Effector memory CD4-positive, alpha-beta T cell (primary cell): Measurements from ENCODE around the gene SKIDA1.

Source experiments
- DNase-seq, 3 donors: peaks; one replicate each; pipeline ENCODE4 v3.0.0-alpha.2; 2020
- H3K27ac ChIP-seq: 2 replicates; pipeline ENCODE4 v1.7.0; 2013; ENCODE audit warnings: mild to moderate bottlenecking, low read length, moderate library complexity; ENCODE audit not compliant: insufficient read depth, poor library complexity, severe bottlenecking
- H3K27me3 ChIP-seq: replicated peaks from 2 replicates; pipeline ENCODE4 v1.7.0; 2013; ENCODE audit warnings: mild to moderate bottlenecking, low read length; ENCODE audit not compliant: insufficient read depth, control insufficient read depth, poor library complexity, severe bottlenecking
- H3K36me3 ChIP-seq: 2 replicates; pipeline ENCODE4 v1.7.0; 2013; ENCODE audit warnings: mild to moderate bottlenecking, low read length, moderate library complexity; ENCODE audit not compliant: control insufficient read depth, insufficient read depth
- H3K4me1 ChIP-seq: 2 replicates; pipeline ENCODE4 v1.7.0; 2013; ENCODE audit warnings: low read length, mild to moderate bottlenecking; ENCODE audit not compliant: control insufficient read depth, insufficient read depth, poor library complexity, severe bottlenecking
- H3K4me3 ChIP-seq: 2 replicates; pipeline ENCODE4 v1.7.0; 2013; ENCODE audit warnings: low read length, low read depth, mild to moderate bottlenecking; ENCODE audit not compliant: insufficient read depth, poor library complexity, severe bottlenecking
- H3K9me3 ChIP-seq: 2 replicates; pipeline ENCODE4 v1.7.0; 2013; ENCODE audit warnings: mild to moderate bottlenecking, low read length, moderate library complexity; ENCODE audit not compliant: control insufficient read depth

Gene SKIDA1

DNA sequence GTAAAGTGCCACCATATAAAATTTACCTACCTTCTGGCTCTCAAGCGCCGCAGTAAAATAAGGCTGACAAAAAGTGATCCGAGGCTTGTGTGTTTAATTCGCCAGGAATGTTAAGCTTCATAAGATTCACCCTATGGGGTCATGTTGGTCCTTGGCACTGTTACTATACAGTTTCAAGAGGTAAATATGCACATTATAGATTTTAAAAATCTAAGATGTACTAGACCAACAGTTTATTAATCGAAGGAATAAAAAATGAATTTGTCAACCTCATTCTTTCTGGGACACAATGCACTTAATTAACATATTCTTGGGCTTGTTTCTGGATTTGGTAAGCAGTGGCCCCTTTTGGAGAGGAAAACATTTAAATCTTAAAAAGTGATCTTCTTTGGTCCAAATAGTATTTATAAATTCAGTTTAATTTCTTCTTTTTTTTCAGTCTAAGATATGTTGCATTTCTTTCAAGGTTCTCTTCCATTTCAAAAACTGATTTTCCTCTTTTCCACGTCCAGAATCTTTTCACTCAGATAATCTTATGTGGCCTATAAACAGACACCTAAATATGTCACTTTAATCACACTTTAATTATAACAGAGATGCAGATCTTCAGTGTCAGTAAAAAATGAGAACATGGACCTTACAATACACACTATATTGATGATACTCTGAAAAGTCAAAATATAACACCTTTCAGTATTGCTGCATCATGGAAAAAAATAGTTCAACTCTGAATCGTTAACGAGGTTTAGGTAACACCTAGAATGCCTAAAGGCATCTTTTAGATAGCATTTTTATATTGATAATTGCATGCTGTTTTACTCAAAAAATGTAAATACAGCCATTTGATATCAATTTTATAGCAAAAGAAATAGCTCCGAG is 3.8 kb upstream of the SKIDA1 start:
- no peak overlapping the region for H3K27ac ChIP-seq

DNA sequence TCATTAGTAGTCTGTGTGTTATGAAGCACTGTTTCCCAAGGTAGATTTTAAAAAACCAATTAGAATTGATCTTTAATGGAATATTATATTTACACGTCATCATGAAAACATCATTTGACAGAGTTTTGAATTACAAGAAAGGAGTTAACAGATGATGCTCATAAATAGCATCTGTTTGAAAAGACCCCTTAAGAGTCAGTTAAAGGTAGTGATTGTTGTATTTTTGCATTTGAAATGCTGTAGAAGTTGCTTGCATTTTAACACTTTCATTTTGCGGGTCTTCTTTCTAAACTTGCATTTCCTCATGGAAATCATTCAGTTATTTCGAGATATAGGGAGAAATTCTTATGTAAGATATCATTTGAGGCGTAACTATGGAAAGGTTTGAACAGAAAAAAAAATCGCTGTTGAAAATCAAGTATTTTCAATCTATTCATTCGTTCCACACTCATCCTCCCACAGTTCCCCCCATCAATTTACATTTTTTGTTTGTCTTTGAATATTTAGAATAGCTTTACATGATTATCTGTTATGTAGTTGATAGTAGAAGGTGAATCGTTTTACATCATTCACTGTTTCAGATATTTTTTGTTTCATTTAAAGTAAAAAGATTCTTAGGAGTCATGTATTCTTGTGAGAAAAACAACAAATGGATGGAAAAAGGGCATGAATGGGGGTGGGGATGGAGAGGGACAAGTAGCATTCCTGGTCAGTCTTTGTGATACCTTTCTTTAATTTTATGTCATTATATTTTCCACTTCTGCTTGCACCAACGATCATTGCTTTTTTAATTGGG is 3.0 kb upstream of the SKIDA1 start:
- Histone ChIP-seq H3K27me3 (no peaks in the 10 kb centered on the region), H3K36me3 (no peaks in the 10 kb centered on the region), H3K9me3 (no peaks in the 10 kb centered on the region), H3K27ac (no peak overlapping the region), H3K4me1 (peaks cover 13% of the 10 kb centered on the region), H3K4me3 (no peak overlapping the region)
- no peak for DNase-seq

More for the DNA sequence above, 3.8 kb upstream of the SKIDA1 start:
- Histone ChIP-seq H3K4me3 (no peak overlapping the region), H3K36me3 (no peaks in the 10 kb centered on the region), H3K4me1 (peaks cover 14% of the 10 kb centered on the region), H3K9me3 (no peaks in the 10 kb centered on the region), H3K27me3 (no peaks in the 10 kb centered on the region)
- no peak for DNase-seq

DNA sequence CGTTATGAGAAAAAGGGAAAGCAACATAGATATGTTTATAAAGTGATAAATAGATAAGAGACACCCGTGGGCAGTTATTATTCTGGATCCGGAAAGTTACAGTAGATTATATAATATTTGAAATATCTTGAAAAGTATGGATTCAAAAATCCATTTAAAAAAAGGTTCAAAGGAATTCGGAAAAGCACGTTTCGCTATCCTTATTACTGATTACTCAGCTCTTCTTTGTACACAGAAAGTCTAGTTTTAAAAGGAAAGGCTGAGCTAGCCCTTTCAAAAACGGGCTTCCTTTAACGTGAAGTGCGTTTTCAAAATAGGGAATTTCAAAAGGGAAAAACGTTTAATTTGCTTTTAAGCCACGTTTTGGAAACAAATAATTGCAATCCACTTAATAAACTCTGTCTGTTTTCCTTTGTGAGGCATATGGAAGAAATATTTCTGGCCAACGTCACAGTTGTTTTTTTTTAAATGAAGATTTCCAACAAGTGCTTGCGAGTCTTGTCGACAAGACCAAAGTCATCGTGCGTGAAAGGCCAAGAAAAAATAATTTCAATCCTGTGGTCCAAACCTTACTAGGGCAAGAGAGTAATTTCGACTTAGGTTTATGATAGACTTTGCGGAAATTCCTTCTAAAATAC is 2.2 kb upstream of the SKIDA1 start:
- Histone ChIP-seq H3K4me1 (peaks cover 9% of the 10 kb centered on the region), H3K4me3 (peak overlapping the region; percentile 59), H3K36me3 (no peaks in the 10 kb centered on the region), H3K9me3 (no peaks in the 10 kb centered on the region), H3K27ac (peak overlapping the region; percentile 73), H3K27me3 (no peaks in the 10 kb centered on the region)
- no peak for DNase-seq

DNA sequence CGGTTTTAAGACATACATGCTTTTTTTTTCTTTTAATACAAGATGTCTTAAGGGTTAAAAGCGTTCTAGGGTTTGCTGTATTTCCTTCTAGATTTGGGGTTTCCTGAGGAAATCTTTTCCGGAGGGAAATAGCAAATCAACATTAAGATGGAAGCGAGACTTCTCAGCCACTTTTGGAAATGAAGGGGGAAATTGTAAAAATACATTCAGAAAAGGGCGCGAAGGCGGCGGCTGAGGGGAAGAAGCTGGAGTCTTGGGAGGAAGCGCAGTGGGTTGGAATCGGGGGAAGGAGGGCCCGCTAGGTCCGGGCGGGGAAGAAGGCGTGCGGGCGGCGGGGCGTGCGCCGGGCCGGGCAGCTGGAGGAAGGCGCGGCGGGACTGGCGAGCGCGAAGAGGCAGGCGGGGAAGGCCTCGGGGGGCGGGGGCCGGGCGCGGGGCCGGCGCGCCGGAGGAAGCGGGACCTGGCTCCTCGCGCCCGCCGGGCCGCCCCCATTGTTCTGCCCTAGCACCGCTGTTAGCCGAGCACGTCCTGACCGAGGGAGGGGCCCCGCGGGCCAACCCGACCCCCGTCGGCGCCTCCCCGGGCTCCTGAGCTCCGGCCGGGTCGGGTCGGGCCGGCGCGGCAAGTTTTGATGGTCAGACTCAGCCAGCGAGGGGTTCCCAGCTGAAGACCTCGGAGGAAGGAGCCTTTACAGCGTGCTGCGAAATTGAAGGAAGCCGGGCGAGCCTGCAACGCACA is 1.5 kb upstream of the SKIDA1 start:
- no peaks in the 10 kb centered on the region for H3K9me3 ChIP-seq
- DNase-seq = no peak
- peaks cover 9% of the 10 kb centered on the region for H3K4me1 ChIP-seq
- peaks cover under 1% of the 10 kb centered on the region for H3K27me3 ChIP-seq
- H3K27ac ChIP-seq = peak overlapping the region; percentile 73
- H3K36me3 ChIP-seq = no peaks in the 10 kb centered on the region
- peak overlapping the region; percentile 65 for H3K4me3 ChIP-seq

DNA sequence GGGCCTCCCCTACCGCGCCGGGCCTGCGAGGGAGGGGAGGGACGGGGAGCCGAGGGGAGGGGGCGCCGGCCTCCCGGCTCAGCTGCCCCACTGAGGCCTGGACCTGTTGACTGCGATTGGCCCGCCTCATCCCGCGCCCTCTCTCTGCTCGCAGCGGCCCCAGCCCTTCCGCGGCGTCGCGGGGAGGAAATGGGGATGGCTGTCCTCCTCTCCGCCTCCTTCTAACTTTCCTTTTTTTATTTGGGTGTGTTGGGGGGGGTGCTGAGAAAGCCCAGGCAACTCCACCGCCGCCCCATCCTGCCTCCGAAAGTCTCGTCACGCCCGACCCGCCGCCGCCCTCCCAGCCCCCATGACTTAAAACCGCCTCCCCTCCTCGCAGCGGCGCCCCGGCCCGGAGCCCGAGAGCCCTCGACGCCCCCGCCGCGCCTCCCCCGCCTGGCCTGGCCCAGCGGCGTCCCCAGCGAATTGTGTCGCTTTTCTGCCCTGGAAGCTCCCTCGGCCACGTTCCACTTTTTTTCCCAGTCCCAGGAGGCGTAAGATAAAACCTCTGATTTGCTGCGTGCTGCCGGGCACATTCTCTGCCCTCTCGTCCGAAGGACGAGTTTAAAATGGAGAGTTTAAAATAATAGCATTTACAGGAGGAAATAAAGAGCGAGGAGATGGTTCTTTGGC is 842 bp upstream of the SKIDA1 start:
- Histone ChIP-seq H3K9me3 (no peaks in the 10 kb centered on the region), H3K27me3 (peaks cover 7% of the 10 kb centered on the region), H3K27ac (peak overlapping the region; percentile 73), H3K4me3 (peak overlapping the region; percentile 65), H3K36me3 (no peaks in the 10 kb centered on the region), H3K4me1 (peaks cover 9% of the 10 kb centered on the region)
- peak; percentile 47 to 53 (median 51) for DNase-seq

DNA sequence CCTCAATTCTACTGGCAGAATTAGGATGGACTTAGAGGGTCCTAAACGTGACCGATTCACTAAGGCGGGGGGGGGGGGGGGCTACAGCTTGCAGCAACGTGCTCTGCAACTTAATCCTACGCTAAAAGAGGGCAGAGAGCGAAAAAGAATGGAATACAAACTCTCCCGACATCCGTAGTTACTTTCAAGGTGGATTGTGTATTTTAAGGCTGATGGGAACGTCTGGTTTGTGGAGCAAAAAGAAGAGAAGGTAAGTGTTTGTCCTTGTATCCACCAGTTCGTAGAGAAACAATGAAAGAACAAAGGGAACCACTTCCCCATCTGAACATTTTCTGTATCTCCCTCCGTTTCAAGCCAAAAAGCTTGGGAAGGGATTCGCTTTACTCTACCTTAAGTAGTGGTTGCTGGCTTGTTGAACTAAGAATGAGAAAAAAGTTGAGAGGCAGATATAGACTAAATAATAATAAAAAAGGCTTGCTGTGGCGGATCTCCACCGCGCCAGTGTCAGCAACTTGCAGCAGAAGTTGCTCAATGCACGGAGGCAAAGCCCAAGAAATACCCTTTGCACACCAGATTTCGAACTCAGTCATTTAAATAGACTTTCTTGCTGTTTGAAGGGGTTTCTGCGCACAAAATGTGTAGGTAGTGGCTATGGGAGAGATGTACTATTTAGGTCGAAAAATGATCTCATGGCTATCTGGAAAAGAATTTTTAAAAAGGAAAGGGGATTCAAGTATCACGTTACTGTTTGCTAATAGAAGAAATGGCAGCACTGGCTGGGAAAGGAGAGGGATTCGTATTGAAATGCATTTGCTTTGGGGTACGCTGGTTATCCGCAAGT is 736 bp downstream of the SKIDA1 start:
- H3K4me1 ChIP-seq = peaks cover 13% of the 10 kb centered on the region

DNA sequence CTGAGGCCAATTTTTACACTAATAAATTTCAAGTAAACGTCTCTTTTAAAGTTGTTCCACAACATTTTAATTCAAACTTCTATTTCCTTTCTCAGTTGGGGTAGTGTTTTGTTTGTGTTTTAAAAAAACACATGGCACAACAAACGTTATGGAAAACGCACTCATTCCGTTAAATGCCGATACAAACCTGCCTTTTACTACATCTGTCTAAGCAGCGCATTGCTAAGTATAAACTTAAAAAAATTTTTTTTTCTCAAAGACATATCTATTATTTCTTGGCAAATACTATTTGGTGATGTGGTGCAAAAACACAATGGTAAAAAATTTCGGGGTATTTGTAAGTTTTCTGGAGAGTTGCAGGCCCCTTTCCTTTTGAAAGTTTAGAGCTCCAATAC is 1.4 kb downstream of the SKIDA1 start:
- Histone ChIP-seq H3K4me1 (peaks cover 19% of the 10 kb centered on the region), H3K27ac (no peak overlapping the region), H3K27me3 (peaks cover 27% of the 10 kb centered on the region), H3K9me3 (no peaks in the 10 kb centered on the region), H3K36me3 (no peaks in the 10 kb centered on the region), H3K4me3 (no peak overlapping the region)
- DNase-seq = no peak

More for the DNA sequence above, 736 bp downstream of the SKIDA1 start:
- DNase-seq = no peak
- Histone ChIP-seq H3K36me3 (no peaks in the 10 kb centered on the region), H3K4me3 (peak overlapping the region; percentile 65), H3K27me3 (peaks cover 21% of the 10 kb centered on the region), H3K27ac (peak overlapping the region; percentile 73), H3K9me3 (no peaks in the 10 kb centered on the region)

DNA sequence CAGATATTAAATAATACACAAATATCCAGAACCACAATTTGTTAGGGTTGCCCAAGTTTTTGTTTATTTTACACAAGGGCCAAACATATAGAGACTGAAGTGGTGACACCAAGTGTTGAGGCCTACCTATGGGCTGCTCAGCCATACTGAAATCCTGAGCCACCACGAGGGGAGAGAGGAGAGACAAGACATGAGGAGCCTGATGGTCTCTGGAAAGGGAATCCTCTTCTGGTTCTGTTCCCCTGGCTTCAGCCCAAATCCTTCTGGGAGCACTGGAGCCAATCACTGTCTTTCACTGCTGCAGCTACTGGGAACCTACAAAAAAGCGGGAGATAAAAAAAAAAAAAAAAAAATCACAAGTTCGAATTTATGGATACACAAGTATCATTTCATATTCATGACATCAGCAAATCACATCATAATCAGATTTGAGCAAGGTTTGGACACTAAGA is 1.9 kb downstream of the SKIDA1 start:
- H3K27me3 ChIP-seq = peaks cover 32% of the 10 kb centered on the region
- no peak overlapping the region for H3K4me3 ChIP-seq
- no peaks in the 10 kb centered on the region for H3K9me3 ChIP-seq
- H3K36me3 ChIP-seq = no peaks in the 10 kb centered on the region
- DNase-seq = no peak
- H3K27ac ChIP-seq = no peak overlapping the region
- H3K4me1 ChIP-seq = peaks cover 24% of the 10 kb centered on the region
